OCI-LY7 (cell line): ENCODE results near the gene TBC1D4.

Experiments used
- EZH2phosphoT487 ChIP-seq: fragments of 200-600 bp; sonication (generic); IDR thresholded peaks from 2 replicates; pipeline ENCODE4 v1.6.1; 2018; ENCODE audit warnings: low read depth, borderline replicate concordance, mild to moderate bottlenecking, mixed run types, antibody characterized with exemption, low read length, moderate library complexity, mixed read lengths
- TF ChIP-seq, protein P1 (sequence below): fragments of 200-600 bp; sonication (generic); conservative IDR thresholded peaks from 2 replicates; pipeline ENCODE4 v1.5.1; 2014; ENCODE audit warnings: mild to moderate bottlenecking, antibody characterized with exemption, low read length, moderate library complexity, mixed read lengths

GRCh38 chr13:75421133-75421532, 60.8 kb downstream of the TBC1D4 start:
- TF ChIP-seq, protein P1, sequence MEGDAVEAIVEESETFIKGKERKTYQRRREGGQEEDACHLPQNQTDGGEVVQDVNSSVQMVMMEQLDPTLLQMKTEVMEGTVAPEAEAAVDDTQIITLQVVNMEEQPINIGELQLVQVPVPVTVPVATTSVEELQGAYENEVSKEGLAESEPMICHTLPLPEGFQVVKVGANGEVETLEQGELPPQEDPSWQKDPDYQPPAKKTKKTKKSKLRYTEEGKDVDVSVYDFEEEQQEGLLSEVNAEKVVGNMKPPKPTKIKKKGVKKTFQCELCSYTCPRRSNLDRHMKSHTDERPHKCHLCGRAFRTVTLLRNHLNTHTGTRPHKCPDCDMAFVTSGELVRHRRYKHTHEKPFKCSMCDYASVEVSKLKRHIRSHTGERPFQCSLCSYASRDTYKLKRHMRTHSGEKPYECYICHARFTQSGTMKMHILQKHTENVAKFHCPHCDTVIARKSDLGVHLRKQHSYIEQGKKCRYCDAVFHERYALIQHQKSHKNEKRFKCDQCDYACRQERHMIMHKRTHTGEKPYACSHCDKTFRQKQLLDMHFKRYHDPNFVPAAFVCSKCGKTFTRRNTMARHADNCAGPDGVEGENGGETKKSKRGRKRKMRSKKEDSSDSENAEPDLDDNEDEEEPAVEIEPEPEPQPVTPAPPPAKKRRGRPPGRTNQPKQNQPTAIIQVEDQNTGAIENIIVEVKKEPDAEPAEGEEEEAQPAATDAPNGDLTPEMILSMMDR: no peak
- no peak for TF ChIP-seq EZH2phosphoT487
